HEK293 (cell line): ENCODE results near the gene SNX2.

Experiments
- CTCF ChIA-PET: fragments of 350-600 bp; formaldehyde crosslinking; extraction: SDS; loops from one replicate; lab custom pipeline; 2021; ENCODE audit warnings: antibody characterized with exemption; lab: Yijun Ruan, JAX
- POLR2A ChIA-PET: fragments of 300-600 bp; formaldehyde crosslinking; extraction: SDS; loops from one replicate; lab custom pipeline; 2020; ENCODE audit warnings: antibody characterized with exemption, inconsistent platforms; lab: Yijun Ruan, JAX
- H3K27ac ChIP-seq: fragments of 200-500 bp; sonication (Bioruptor generic); 2 replicates; pipeline ENCODE4 v1.5.1; 2014; ENCODE audit warnings: low read depth, low read length, control low read depth, inconsistent platforms; ENCODE audit errors: extremely low read depth
- H3K36me3 ChIP-seq, 2 experiments: fragments of 200-500 bp in 1 of 2; sonication (Bioruptor generic) in 1 of 2; 1 replicate in 1 of 2; 2 replicates in 1 of 2; pipeline ENCODE4 v1.5.1; 2014 to 2017; ENCODE audit warnings: inconsistent platforms in 2 of 2, low read length in 2 of 2; ENCODE audit not compliant: control insufficient read depth in 2 of 2, insufficient read depth in 1 of 2
- H3K4me1 ChIP-seq: fragments of 200-500 bp; sonication (Bioruptor generic); 2 replicates; pipeline ENCODE4 v1.5.1; 2014; ENCODE audit warnings: mild to moderate bottlenecking, low read length, inconsistent platforms; ENCODE audit not compliant: control insufficient read depth, insufficient read depth
- H3K4me3 ChIP-seq: 2 replicates; pipeline ENCODE4 v1.5.1; 2011; ENCODE audit warnings: low read depth, mild to moderate bottlenecking, control low read depth, low read length, moderate library complexity
- H3K9me3 ChIP-seq: fragments of 200-500 bp; sonication (Bioruptor generic); 2 replicates; pipeline ENCODE4 v1.5.1; 2014; ENCODE audit warnings: low read depth, low read length, inconsistent platforms; ENCODE audit not compliant: control insufficient read depth, insufficient read depth
- BCL6B ChIP-seq: fragments of 450-650 bp; formaldehyde crosslinking; IDR thresholded peaks from 2 replicates; pipeline ENCODE4 v1.5.1; 2017; ENCODE audit warnings: missing biosample characterization, missing genetic modification characterization
- OSR2 ChIP-seq: fragments of 450-650 bp; formaldehyde crosslinking; IDR thresholded peaks from 2 replicates; pipeline ENCODE4 v1.5.1; 2016; ENCODE audit warnings: missing biosample characterization, missing genetic modification characterization
- SCRT2 ChIP-seq: fragments of 450-650 bp; formaldehyde crosslinking; IDR thresholded peaks from 2 replicates; pipeline ENCODE4 v1.5.1; 2016; ENCODE audit warnings: missing biosample characterization, missing genetic modification characterization
- SETDB1 ChIP-seq: IDR thresholded peaks from one replicate; pipeline ENCODE4 v1.6.1; 2017; ENCODE audit warnings: mild to moderate bottlenecking, low read length, moderate library complexity, mixed read lengths; ENCODE audit not compliant: insufficient read length
- ZBTB21 ChIP-seq: fragments of 450-650 bp; formaldehyde crosslinking; IDR thresholded peaks from 2 replicates; pipeline ENCODE4 v1.5.1; 2017; ENCODE audit warnings: missing biosample characterization, missing genetic modification characterization
- ZFP3 ChIP-seq: fragments of 450-650 bp; formaldehyde crosslinking; IDR thresholded peaks from 2 replicates; pipeline ENCODE4 v1.5.1; 2016; ENCODE audit warnings: low read depth, missing biosample characterization, missing genetic modification characterization
- ZNF114 ChIP-seq: fragments of 450-650 bp; formaldehyde crosslinking; IDR thresholded peaks from 2 replicates; pipeline ENCODE4 v1.5.0; 2017; ENCODE audit warnings: missing biosample characterization, missing genetic modification characterization
- ZNF140 ChIP-seq: fragments of 450-650 bp; formaldehyde crosslinking; IDR thresholded peaks from 2 replicates; pipeline ENCODE4 v1.5.1; 2016; ENCODE audit warnings: missing biosample characterization, missing genetic modification characterization
- ZNF146 ChIP-seq: fragments of 450-650 bp; formaldehyde crosslinking; IDR thresholded peaks from 2 replicates; pipeline ENCODE4 v1.5.1; 2016; ENCODE audit warnings: missing biosample characterization, missing genetic modification characterization
- ZNF18 ChIP-seq: fragments of 450-650 bp; formaldehyde crosslinking; IDR thresholded peaks from 2 replicates; pipeline ENCODE4 v1.5.1; 2016; ENCODE audit warnings: missing biosample characterization, missing genetic modification characterization
- ZNF423 ChIP-seq: fragments of 450-650 bp; formaldehyde crosslinking; IDR thresholded peaks from 2 replicates; pipeline ENCODE4 v1.5.1; 2016; ENCODE audit warnings: missing biosample characterization, missing genetic modification characterization
- ZNF596 ChIP-seq: fragments of 450-650 bp; IDR thresholded peaks from 2 replicates; pipeline ENCODE4 v1.5.0; 2018; ENCODE audit warnings: missing biosample characterization, mild to moderate bottlenecking, missing genetic modification characterization, moderate library complexity
- ZNF629 ChIP-seq: fragments of 450-650 bp; formaldehyde crosslinking; IDR thresholded peaks from 2 replicates; pipeline ENCODE4 v1.5.1; 2017; ENCODE audit warnings: missing biosample characterization, missing genetic modification characterization
- ZNF677 ChIP-seq: fragments of 450-650 bp; IDR thresholded peaks from 2 replicates; pipeline ENCODE4 v1.5.0; 2018; ENCODE audit warnings: missing biosample characterization, mild to moderate bottlenecking, missing genetic modification characterization, moderate library complexity
- ZNF785 ChIP-seq: fragments of 450-650 bp; formaldehyde crosslinking; IDR thresholded peaks from 2 replicates; pipeline ENCODE4 v1.5.1; 2016; ENCODE audit warnings: missing biosample characterization, missing genetic modification characterization
- ZNF837 ChIP-seq: fragments of 450-650 bp; formaldehyde crosslinking; IDR thresholded peaks from 2 replicates; pipeline ENCODE4 v1.5.1; 2016; ENCODE audit warnings: missing biosample characterization, missing genetic modification characterization
- ZSCAN23 ChIP-seq: fragments of 450-650 bp; formaldehyde crosslinking; IDR thresholded peaks from 2 replicates; pipeline ENCODE4 v1.5.1; 2016; ENCODE audit warnings: missing biosample characterization, missing genetic modification characterization
- TF ChIP-seq, protein P1 (sequence below): sonication (generic); formaldehyde crosslinking; IDR thresholded peaks from 2 replicates; pipeline ENCODE4 v1.8.1; 2022; ENCODE audit warnings: mild to moderate bottlenecking, moderate library complexity, missing genetic modification reagents
- TF ChIP-seq, protein P2 (sequence below): fragments of 450-650 bp; formaldehyde crosslinking; IDR thresholded peaks from 2 replicates; pipeline ENCODE4 v1.5.1; 2016; ENCODE audit warnings: missing biosample characterization, missing genetic modification characterization
- TF ChIP-seq, protein P3 (sequence below): fragments of 450-650 bp; formaldehyde crosslinking; IDR thresholded peaks from 2 replicates; pipeline ENCODE4 v1.5.1; 2016; ENCODE audit warnings: missing biosample characterization, missing genetic modification characterization

The SNX2 gene

GRCh38 chr5:122831984-122832383 lies 57.1 kb downstream of the SNX2 start:
- no peak overlapping the region for H3K27ac ChIP-seq
- H3K9me3 ChIP-seq, result no peaks in the 10 kb centered on the region
- CTCF ChIA-PET, result no interaction called here
- no peak overlapping the region for H3K4me3 ChIP-seq
- H3K4me1 ChIP-seq, result no peaks in the 10 kb centered on the region
- TF ChIP-seq SETDB1 (no peak), ZBTB21 (no peak), ZNF629 (no peak), ZNF837 (no peak), ZSCAN23 (tag by site-specific recombination) (no peak), ZNF18 (tag by site-specific recombination) (no peak), ZFP3 (tag by site-specific recombination) (no peak), ZNF677 (tag by site-specific recombination) (no peak), ZNF596 (tag by site-specific recombination) (no peak), ZNF423 (no peak), ZNF140 (no peak), SCRT2 (tag by site-specific recombination) (no peak), ZNF146 (tag by site-specific recombination) (no peak), ZNF114 (tag by site-specific recombination) (no peak), BCL6B (tag by site-specific recombination) (no peak), ZNF785 (tag by site-specific recombination) (no peak), OSR2 (tag by site-specific recombination) (no peak)
- TF ChIP-seq, protein P1, sequence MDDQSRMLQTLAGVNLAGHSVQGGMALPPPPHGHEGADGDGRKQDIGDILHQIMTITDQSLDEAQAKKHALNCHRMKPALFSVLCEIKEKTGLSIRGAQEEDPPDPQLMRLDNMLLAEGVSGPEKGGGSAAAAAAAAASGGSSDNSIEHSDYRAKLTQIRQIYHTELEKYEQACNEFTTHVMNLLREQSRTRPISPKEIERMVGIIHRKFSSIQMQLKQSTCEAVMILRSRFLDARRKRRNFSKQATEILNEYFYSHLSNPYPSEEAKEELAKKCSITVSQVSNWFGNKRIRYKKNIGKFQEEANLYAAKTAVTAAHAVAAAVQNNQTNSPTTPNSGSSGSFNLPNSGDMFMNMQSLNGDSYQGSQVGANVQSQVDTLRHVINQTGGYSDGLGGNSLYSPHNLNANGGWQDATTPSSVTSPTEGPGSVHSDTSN (CRISPR knock-in tag), result no peak
- TF ChIP-seq, protein P2, sequence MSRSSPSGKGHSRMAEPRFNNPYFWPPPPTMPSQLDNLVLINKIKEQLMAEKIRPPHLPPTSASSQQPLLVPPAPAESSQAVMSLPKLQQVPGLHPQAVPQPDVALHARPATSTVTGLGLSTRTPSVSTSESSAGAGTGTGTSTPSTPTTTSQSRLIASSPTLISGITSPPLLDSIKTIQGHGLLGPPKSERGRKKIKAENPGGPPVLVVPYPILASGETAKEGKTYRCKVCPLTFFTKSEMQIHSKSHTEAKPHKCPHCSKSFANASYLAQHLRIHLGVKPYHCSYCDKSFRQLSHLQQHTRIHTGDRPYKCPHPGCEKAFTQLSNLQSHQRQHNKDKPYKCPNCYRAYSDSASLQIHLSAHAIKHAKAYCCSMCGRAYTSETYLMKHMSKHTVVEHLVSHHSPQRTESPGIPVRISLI (tag by site-specific recombination), result no peak
- TF ChIP-seq, protein P3, sequence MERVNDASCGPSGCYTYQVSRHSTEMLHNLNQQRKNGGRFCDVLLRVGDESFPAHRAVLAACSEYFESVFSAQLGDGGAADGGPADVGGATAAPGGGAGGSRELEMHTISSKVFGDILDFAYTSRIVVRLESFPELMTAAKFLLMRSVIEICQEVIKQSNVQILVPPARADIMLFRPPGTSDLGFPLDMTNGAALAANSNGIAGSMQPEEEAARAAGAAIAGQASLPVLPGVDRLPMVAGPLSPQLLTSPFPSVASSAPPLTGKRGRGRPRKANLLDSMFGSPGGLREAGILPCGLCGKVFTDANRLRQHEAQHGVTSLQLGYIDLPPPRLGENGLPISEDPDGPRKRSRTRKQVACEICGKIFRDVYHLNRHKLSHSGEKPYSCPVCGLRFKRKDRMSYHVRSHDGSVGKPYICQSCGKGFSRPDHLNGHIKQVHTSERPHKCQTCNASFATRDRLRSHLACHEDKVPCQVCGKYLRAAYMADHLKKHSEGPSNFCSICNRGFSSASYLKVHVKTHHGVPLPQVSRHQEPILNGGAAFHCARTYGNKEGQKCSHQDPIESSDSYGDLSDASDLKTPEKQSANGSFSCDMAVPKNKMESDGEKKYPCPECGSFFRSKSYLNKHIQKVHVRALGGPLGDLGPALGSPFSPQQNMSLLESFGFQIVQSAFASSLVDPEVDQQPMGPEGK, result no peak
- H3K36me3 ChIP-seq, result peaks cover 21% of the 10 kb centered on the region in 2 experiments
- POLR2A ChIA-PET, result no interaction called here

DNA sequence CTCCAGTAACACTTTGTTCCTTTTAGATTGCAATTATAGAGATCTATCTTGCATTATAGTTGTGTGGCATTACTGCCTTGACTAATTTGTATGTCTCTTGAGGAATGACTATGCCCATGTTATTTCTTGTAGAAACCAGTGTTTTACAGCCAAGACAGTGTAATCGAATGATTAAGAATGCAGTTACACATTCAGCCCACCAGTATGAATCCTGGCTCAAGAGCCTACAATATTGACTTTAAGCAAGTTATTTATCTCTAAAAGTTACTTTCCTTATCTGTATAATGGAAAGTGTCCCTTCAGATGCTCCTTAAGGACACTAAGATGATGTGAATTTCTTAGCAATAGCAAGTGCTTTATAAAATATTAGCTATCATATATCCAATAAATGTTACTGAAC lies 60.8 kb downstream of the SNX2 start:
- POLR2A ChIA-PET, result no interaction called here
- Histone ChIP-seq H3K4me1 (no peaks in the 10 kb centered on the region), H3K27ac (no peak overlapping the region), H3K9me3 (no peaks in the 10 kb centered on the region), H3K36me3 (no peaks in the 10 kb centered on the region; a peak in 1 of 3 replicates), H3K4me3 (no peak overlapping the region)
- CTCF ChIA-PET, result interaction anchor here (0.6 kb wide), 1 partner anchor 413 kb away, joined by 3 read pairs; no protein-coding TSS in a partner anchor
- TF ChIP-seq ZBTB21, result no peak
